GM21367 (cell line): ENCODE data around the gene KIRREL3.
A peak's percentile ranks its signal among the peaks of the same experiment; 100 is the strongest.
"Not testable (repeated sequence)": the region's sequence is repeated elsewhere in the genome, so short reads cannot be mapped to it uniquely, and the experiment has no call there.

Experiments used
- ATAC-seq: cut with Tn5 transposase; IDR thresholded peaks from one replicate; pipeline ENCODE4 v1.9.1; 2021; ENCODE audit not compliant: unreplicated experiment

The KIRREL3 gene

GRCh38 chr11:126394634-126395072 is 605.9 kb downstream of the KIRREL3 start:
- ATAC-seq = not testable (repeated sequence)

GRCh38 chr11:126394036-126394435 is 606.5 kb downstream of the KIRREL3 start:
- ATAC-seq = no peak

GRCh38 chr11:126393143-126393542 is 607.4 kb downstream of the KIRREL3 start:
- no peak for ATAC-seq

DNA sequence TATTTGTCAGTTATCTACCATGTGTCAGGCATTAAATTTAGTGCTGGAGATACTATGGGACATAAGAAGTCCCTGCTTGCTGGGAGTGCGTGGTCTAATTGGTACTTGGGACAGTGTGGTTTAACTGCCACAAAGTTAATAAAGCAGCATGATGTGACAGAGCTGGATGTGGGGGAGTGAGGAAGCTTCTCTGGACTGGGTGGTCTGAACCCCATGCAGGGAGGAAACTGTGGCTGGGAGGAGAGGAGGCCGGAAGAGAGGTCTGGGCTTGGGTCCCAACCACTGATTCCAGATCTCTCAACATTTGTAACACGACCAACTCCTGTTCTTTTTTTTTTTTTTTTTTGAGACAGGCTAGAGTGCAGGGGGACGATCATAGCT is 607.9 kb downstream of the KIRREL3 start:
- ATAC-seq = no peak

- peak; percentile 76 for ATAC-seq
Measured at GRCh38 chr11:126391970-126392632, 608.5 kb downstream of the KIRREL3 start.

DNA sequence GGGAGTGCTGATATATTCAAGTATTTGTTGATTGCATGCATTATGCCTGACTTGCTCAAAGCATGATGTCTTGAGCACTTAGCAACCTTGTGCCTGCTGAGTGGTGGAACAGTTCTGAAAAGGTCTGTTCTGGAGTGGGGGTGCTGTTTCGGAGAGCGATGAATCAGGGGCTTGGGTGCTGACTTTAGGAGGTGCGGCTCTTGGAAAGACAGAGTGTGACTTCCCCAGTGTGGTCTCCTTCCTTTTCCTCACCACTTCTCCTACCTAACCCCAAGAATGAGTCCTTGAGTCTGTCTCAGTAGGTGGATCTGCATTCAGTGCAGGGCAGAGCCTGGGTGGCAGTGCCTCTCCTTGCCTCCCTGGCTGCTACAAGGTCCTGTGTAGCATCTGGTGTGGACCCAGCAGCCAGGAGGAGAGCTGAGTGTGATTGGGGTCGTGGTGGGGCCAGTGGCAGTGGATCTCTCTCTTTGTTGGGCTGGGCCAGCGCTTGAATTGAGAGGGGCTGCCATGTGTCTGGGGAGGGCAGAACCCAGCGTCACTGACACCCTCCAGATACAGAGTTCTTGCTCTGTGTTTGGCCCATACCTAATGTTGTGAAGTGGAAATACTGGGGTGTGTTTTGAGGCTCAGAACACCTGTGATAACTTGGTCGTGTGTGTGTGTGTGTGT is 609.1 kb downstream of the KIRREL3 start:
- no peak for ATAC-seq

DNA sequence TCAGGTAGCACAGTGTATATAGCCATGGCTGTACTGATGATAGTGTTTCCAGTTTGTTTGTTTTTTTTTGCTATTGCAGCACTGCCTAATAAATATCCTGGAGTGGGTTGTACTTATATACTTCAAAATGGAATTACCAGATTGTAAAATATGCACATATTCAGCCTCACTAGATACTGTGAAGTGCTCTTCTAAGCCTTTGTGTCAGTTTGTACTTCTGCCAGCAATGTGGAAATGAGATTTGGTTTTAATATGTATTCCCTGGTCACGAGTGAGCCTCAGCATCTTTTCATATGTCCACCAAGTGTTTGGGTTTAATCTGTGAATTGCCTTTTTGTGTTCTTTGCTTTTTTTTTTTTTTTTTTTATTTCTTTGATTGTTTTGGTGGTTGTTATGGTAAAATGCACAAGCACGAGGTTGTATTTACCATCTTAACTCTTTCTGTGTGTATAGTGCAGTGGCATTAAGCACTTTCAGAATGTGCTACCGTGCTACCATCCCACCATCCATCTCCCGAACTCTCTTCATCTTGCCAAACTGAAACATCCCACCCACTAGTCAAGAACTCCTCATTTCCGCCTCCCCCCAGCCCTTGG is 610.2 kb downstream of the KIRREL3 start:
- no peak for ATAC-seq

DNA sequence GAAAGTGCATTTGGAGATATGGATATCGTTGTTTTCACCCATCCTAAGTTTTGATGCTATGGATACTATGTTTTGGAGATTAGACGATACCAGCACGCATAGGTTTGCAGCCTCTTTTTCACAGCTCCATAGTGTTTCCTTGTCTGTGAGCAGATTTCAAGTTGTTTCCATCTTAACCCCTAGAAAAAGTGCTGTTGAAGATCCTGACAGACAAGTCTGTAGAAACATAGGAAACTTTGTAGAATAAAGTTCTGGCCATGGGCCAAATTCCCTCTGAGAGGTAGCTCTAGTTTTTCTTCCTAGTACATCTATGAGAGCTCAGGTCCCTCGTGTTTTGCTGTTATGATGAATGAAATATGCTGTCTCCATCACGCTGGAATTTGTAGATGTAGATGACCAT is 612.7 kb downstream of the KIRREL3 start:
- no peak for ATAC-seq

- ATAC-seq = not testable (repeated sequence)
Measured at GRCh38 chr11:126386729-126387071, 613.9 kb downstream of the KIRREL3 start.

GRCh38 chr11:126385991-126386728 is 614.4 kb downstream of the KIRREL3 start:
- ATAC-seq = no peak

- no peak for ATAC-seq
Measured at GRCh38 chr11:126384449-126385070, 616.0 kb downstream of the KIRREL3 start.

DNA sequence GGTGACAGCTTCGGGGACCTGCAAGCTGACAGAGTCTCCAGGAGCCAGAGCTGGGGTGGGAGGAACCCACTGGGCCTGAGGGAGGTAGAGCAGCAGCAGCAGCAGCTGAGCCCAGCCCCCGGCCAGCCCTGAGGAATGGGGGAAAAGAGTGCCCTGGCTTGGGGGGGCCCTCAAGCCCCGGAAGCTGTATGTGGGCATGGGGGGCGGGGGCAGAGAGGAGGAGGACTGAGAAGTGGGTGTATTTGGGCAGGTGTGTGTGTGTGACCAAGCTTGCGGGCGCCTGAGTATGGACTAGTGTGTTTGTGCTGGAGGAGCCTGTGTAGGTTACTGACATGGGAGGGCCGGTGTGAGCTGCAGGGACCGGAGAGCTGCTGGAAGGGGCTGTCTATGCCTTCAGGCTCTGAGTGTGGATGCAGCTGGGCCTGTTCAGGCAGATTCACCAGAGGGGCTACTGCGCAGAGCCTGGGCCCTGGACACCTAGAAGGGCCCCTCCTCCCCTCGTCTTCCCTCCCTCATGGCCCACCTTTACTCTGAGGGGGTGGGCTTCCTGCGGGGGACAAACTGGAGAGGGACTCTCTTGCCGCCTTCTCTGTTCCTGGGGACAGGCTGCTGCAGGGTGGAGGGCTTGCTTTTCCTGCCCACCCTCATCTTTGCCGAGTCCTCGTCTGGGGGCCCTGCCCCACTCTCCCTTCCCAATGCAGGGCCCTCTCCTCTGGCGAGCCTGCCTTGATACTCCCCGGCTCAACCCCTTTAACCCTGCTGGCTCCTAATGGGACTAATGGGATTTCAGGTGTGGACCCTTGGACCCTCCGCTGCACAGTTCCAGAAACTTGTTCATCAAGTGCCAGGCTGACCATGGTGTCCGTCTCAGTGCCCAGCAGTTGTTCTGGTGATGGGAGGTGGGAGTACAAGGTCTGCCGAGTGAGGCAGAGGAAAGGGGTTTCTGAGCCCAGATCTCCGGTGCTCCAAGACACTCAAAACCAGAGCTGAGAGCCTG is 616.9 kb downstream of the KIRREL3 start:
- ATAC-seq = no peak

DNA sequence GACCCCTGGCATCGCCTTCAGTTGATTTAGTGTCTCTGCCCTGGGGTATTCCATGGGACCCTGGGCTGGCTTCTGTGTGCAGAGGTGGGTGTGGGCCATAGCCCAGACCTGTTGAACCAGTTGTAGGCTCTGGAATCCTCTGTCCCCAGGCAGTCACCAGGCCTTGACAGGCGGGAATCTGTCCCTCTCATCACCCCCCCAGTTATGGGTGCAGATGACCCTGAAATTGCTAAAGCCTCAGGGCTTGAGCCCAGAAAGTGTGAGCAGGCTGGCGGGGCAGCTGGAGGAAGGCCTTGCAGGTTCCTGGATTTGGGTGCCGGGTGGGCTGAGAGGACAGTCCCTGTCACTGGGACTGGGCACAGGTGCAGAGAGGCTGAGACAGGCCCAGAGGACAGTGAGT is 617.9 kb downstream of the KIRREL3 start:
- ATAC-seq = not testable (repeated sequence)

- ATAC-seq = not testable (repeated sequence)
Measured at GRCh38 chr11:126381960-126382359, 618.6 kb downstream of the KIRREL3 start.

- no peak for ATAC-seq
Measured at GRCh38 chr11:126380909-126381308, 619.7 kb downstream of the KIRREL3 start.

DNA sequence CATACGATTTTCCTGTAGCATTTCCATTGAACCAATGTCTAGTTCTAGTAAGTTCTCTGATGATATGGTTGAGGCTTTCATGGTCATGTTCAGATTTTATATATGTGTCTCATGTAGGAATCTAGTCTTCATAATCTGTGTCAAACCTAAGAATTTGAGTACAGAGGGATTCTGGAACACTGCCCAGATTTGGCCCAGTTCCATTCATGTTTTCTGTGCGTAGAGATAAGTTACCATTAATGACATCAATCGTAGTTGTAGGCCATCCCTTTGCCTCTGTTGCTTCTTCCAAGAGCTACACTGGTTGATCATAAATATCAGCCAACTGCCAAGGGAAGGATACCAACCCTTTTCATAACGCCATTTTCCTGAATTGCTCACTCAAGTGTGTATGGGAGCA is 621.8 kb downstream of the KIRREL3 start:
- ATAC-seq = no peak

GRCh38 chr11:126375726-126376125 is 624.8 kb downstream of the KIRREL3 start:
- no peak for ATAC-seq

GRCh38 chr11:126374562-126375300 is 625.8 kb downstream of the KIRREL3 start:
- ATAC-seq = not testable (repeated sequence)

DNA sequence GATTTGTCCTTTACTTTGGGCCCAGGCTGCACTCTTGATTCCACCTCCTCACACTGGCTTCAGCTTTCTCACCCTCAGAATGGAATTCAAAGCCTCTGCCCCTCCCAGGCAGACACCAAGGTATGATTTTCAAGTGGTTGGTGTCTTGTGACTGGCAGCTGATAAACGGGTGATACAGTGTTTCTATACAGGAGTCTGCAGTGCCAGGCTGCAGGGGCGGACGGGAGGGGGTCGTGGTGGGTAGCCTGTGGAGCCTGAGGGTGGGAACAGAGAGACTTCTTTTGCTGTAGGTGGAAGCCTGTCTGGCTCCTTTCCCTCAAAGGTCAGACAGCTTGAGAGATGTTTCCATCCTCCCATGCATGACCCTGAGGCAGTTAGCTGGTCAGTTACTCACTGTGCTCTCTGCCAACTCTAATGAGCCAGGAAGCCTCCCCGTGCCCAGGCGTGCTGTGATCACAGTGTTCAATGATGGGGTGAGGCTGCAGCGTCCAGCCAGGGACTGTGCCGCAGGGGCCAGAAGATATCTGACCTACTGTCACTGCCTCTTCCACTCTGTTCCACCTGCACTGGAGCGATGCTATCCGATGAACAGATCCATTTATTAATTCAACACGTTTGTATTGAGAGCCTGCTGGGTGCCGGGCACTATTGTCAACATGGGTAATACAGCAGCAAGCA is 627.0 kb downstream of the KIRREL3 start:
- not testable (repeated sequence) for ATAC-seq
